Measurements from ENCODE around the gene OGDHL.

Gene OGDHL

GRCh38 chr10:49745756-49746155 lies 16.4 kb downstream of the OGDHL start:
- Histone ChIP-seq H3K9ac (ENCODE audit: low read length) (no peak overlapping the region), H3K4me1 (ENCODE audit: insufficient read depth, low read length) (no peaks in the 10 kb centered on the region), H3K27me3 (ENCODE audit: control insufficient read depth in 1 of 2, insufficient read depth in 2 of 2, low read length in 2 of 2) (no peaks in the 10 kb centered on the region), H3K27ac (ENCODE audit: low read depth, low read length) (no peak overlapping the region), H3K9me3 (ENCODE audit: low read length) (no peaks in the 10 kb centered on the region), H3K36me3 (ENCODE audit: insufficient read depth, low read length) (no peaks in the 10 kb centered on the region), H3K4me3 (ENCODE audit: low read depth in 1 of 2, low read length in 2 of 2) (no peak overlapping the region)

- no peaks in the 10 kb centered on the region for H3K36me3 ChIP-seq (ENCODE audit: insufficient read depth, low read length)
- no peak overlapping the region for H3K4me3 ChIP-seq (ENCODE audit: low read depth in 1 of 2, low read length in 2 of 2)
- H3K9me3 ChIP-seq (ENCODE audit: low read length): no peaks in the 10 kb centered on the region
Observed at GRCh38 chr10:49744924-49745605, 17.1 kb downstream of the OGDHL start.

GRCh38 chr10:49744091-49744685 lies 17.9 kb downstream of the OGDHL start:
- Histone ChIP-seq H3K36me3 (ENCODE audit: insufficient read depth, low read length) (no peaks in the 10 kb centered on the region), H3K27ac (ENCODE audit: low read depth, low read length) (no peak overlapping the region)

More at GRCh38 chr10:49744924-49745605, 17.1 kb downstream of the OGDHL start:
- H3K4me1 ChIP-seq (ENCODE audit: insufficient read depth, low read length): no peaks in the 10 kb centered on the region
- no peaks in the 10 kb centered on the region for H3K27me3 ChIP-seq (ENCODE audit: control insufficient read depth in 1 of 2, insufficient read depth in 2 of 2, low read length in 2 of 2)
- H3K9ac ChIP-seq (ENCODE audit: low read length): no peak overlapping the region
- H3K27ac ChIP-seq (ENCODE audit: low read depth, low read length): no peak overlapping the region

GRCh38 chr10:49743464-49744075 lies 18.6 kb downstream of the OGDHL start:
- Histone ChIP-seq H3K9me3 (ENCODE audit: low read length) (no peaks in the 10 kb centered on the region), H3K27ac (ENCODE audit: low read depth, low read length) (no peak overlapping the region), H3K9ac (ENCODE audit: low read length) (no peak overlapping the region), H3K27me3 (ENCODE audit: control insufficient read depth in 1 of 2, insufficient read depth in 2 of 2, low read length in 2 of 2) (no peaks in the 10 kb centered on the region), H3K4me3 (ENCODE audit: low read depth in 1 of 2, low read length in 2 of 2) (no peak overlapping the region), H3K4me1 (ENCODE audit: insufficient read depth, low read length) (no peaks in the 10 kb centered on the region), H3K36me3 (ENCODE audit: insufficient read depth, low read length) (no peaks in the 10 kb centered on the region)

More at GRCh38 chr10:49744091-49744685, 17.9 kb downstream of the OGDHL start:
- Histone ChIP-seq H3K9me3 (ENCODE audit: low read length) (no peaks in the 10 kb centered on the region), H3K4me3 (ENCODE audit: low read depth in 1 of 2, low read length in 2 of 2) (no peak overlapping the region), H3K9ac (ENCODE audit: low read length) (no peak overlapping the region), H3K27me3 (ENCODE audit: control insufficient read depth in 1 of 2, insufficient read depth in 2 of 2, low read length in 2 of 2) (no peaks in the 10 kb centered on the region), H3K4me1 (ENCODE audit: insufficient read depth, low read length) (no peaks in the 10 kb centered on the region)

GRCh38 chr10:49742683-49743463 lies 19.2 kb downstream of the OGDHL start:
- Histone ChIP-seq H3K36me3 (ENCODE audit: insufficient read depth, low read length) (no peaks in the 10 kb centered on the region), H3K4me3 (ENCODE audit: low read depth in 1 of 2, low read length in 2 of 2) (no peak overlapping the region), H3K9ac (ENCODE audit: low read length) (no peak overlapping the region), H3K27ac (ENCODE audit: low read depth, low read length) (no peak overlapping the region), H3K27me3 (ENCODE audit: control insufficient read depth in 1 of 2, insufficient read depth in 2 of 2, low read length in 2 of 2) (no peaks in the 10 kb centered on the region), H3K9me3 (ENCODE audit: low read length) (no peaks in the 10 kb centered on the region), H3K4me1 (ENCODE audit: insufficient read depth, low read length) (no peaks in the 10 kb centered on the region)

GRCh38 chr10:49741108-49741995 lies 20.8 kb downstream of the OGDHL start:
- no peak overlapping the region for H3K27ac ChIP-seq (ENCODE audit: low read depth, low read length)
- H3K9ac ChIP-seq (ENCODE audit: low read length): no peak overlapping the region
- no peaks in the 10 kb centered on the region for H3K4me1 ChIP-seq (ENCODE audit: insufficient read depth, low read length)
- H3K9me3 ChIP-seq (ENCODE audit: low read length): no peaks in the 10 kb centered on the region
- H3K27me3 ChIP-seq (ENCODE audit: control insufficient read depth in 1 of 2, insufficient read depth in 2 of 2, low read length in 2 of 2): no peaks in the 10 kb centered on the region
- no peaks in the 10 kb centered on the region for H3K36me3 ChIP-seq (ENCODE audit: insufficient read depth, low read length)
- H3K4me3 ChIP-seq (ENCODE audit: low read depth in 1 of 2, low read length in 2 of 2): no peak overlapping the region

GRCh38 chr10:49740346-49741107 lies 21.6 kb downstream of the OGDHL start:
- Histone ChIP-seq H3K36me3 (ENCODE audit: insufficient read depth, low read length) (no peaks in the 10 kb centered on the region), H3K27me3 (ENCODE audit: control insufficient read depth in 1 of 2, insufficient read depth in 2 of 2, low read length in 2 of 2) (no peaks in the 10 kb centered on the region), H3K27ac (ENCODE audit: low read depth, low read length) (no peak overlapping the region)

GRCh38 chr10:49739426-49739825 lies 22.7 kb downstream of the OGDHL start:
- Histone ChIP-seq H3K9me3 (ENCODE audit: low read length) (no peaks in the 10 kb centered on the region), H3K4me3 (ENCODE audit: low read depth in 1 of 2, low read length in 2 of 2) (no peak overlapping the region), H3K9ac (ENCODE audit: low read length) (no peak overlapping the region), H3K36me3 (ENCODE audit: insufficient read depth, low read length) (no peaks in the 10 kb centered on the region), H3K27me3 (ENCODE audit: control insufficient read depth in 1 of 2, insufficient read depth in 2 of 2, low read length in 2 of 2) (no peaks in the 10 kb centered on the region), H3K4me1 (ENCODE audit: insufficient read depth, low read length) (no peaks in the 10 kb centered on the region), H3K27ac (ENCODE audit: low read depth, low read length) (no peak overlapping the region)

More at GRCh38 chr10:49740346-49741107, 21.6 kb downstream of the OGDHL start:
- no peak overlapping the region for H3K4me3 ChIP-seq (ENCODE audit: low read depth in 1 of 2, low read length in 2 of 2)
- no peak overlapping the region for H3K9ac ChIP-seq (ENCODE audit: low read length)
- H3K9me3 ChIP-seq (ENCODE audit: low read length): no peaks in the 10 kb centered on the region
- H3K4me1 ChIP-seq (ENCODE audit: insufficient read depth, low read length): no peaks in the 10 kb centered on the region

GRCh38 chr10:49738616-49739360 lies 23.3 kb downstream of the OGDHL start:
- no peak overlapping the region for H3K9ac ChIP-seq (ENCODE audit: low read length)
- no peak overlapping the region for H3K4me3 ChIP-seq (ENCODE audit: low read depth in 1 of 2, low read length in 2 of 2)
- no peaks in the 10 kb centered on the region for H3K36me3 ChIP-seq (ENCODE audit: insufficient read depth, low read length)
- H3K27ac ChIP-seq (ENCODE audit: low read depth, low read length): no peak overlapping the region
- no peaks in the 10 kb centered on the region for H3K4me1 ChIP-seq (ENCODE audit: insufficient read depth, low read length)
- H3K9me3 ChIP-seq (ENCODE audit: low read length): no peaks in the 10 kb centered on the region
- H3K27me3 ChIP-seq (ENCODE audit: control insufficient read depth in 1 of 2, insufficient read depth in 2 of 2, low read length in 2 of 2): no peaks in the 10 kb centered on the region
